ENCODE measurements around the gene RASGEF1B.

Gene RASGEF1B

GRCh38 chr4:81405900-81406401 is 65.8 kb downstream of the RASGEF1B start:
- Mint-ChIP-seq H3K27me3 (ENCODE audit: low read depth, poor library complexity) (peaks cover 16% of the 10 kb centered on the region), H3K9me3 (no peaks in the 10 kb centered on the region), H3K4me3 (peak overlapping the region; percentile 52), H3K27ac (no peak overlapping the region), H3K36me3 (ENCODE audit: low read depth) (no peaks in the 10 kb centered on the region), H3K4me1 (peaks cover 20% of the 10 kb centered on the region)
- peak; percentile 39 for DNase-seq
- peak; percentile 89 for TF ChIP-seq CTCF (IDR thresholded peaks at IDR 0.05)

- Mint-ChIP-seq H3K4me3 (no peak overlapping the region), H3K4me1 (peaks cover 16% of the 10 kb centered on the region), H3K36me3 (ENCODE audit: low read depth) (no peaks in the 10 kb centered on the region), H3K27me3 (ENCODE audit: low read depth, poor library complexity) (peaks cover 16% of the 10 kb centered on the region), H3K9me3 (no peaks in the 10 kb centered on the region), H3K27ac (no peak overlapping the region)
- no peak for DNase-seq
- no peak for TF ChIP-seq CTCF (IDR thresholded peaks at IDR 0.05)
Measured at GRCh38 chr4:81404741-81405140, 67.0 kb downstream of the RASGEF1B start.

DNA sequence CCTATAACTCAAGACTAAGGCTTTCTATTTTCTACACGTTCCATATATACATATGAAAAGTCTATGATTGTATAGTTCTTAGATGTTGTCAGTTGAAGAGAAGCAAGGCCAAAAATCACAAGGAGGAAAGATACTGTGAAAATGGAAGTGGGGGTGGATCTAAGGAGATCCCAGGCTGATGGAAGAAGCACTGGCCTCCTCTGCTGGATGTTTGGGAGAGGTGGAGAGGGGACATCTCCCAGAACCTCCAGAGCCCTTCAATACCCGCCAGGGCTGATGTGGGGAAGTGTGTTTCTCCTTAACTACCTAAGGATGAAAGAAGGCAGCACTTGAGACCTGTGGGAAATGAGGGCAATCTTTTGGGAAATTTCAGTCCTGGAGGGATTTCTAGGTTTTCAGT is 67.4 kb downstream of the RASGEF1B start:
- H3K4me1 Mint-ChIP-seq: peaks cover 16% of the 10 kb centered on the region
- H3K9me3 Mint-ChIP-seq: no peaks in the 10 kb centered on the region
- TF ChIP-seq CTCF (IDR thresholded peaks at IDR 0.05): no peak
- peaks cover 16% of the 10 kb centered on the region for H3K27me3 Mint-ChIP-seq (ENCODE audit: low read depth, poor library complexity)
- H3K36me3 Mint-ChIP-seq (ENCODE audit: low read depth): no peaks in the 10 kb centered on the region
- H3K4me3 Mint-ChIP-seq: no peak overlapping the region
- no peak overlapping the region for H3K27ac Mint-ChIP-seq
- no peak for DNase-seq

GRCh38 chr4:81399306-81400086 is 72.2 kb downstream of the RASGEF1B start:
- Mint-ChIP-seq H3K4me1 (peaks cover 12% of the 10 kb centered on the region), H3K27ac (no peak overlapping the region), H3K27me3 (ENCODE audit: low read depth, poor library complexity) (peaks cover 10% of the 10 kb centered on the region), H3K4me3 (no peak overlapping the region), H3K36me3 (ENCODE audit: low read depth) (no peaks in the 10 kb centered on the region), H3K9me3 (no peaks in the 10 kb centered on the region)
- no peak for DNase-seq
- no peak for TF ChIP-seq CTCF (IDR thresholded peaks at IDR 0.05)

DNA sequence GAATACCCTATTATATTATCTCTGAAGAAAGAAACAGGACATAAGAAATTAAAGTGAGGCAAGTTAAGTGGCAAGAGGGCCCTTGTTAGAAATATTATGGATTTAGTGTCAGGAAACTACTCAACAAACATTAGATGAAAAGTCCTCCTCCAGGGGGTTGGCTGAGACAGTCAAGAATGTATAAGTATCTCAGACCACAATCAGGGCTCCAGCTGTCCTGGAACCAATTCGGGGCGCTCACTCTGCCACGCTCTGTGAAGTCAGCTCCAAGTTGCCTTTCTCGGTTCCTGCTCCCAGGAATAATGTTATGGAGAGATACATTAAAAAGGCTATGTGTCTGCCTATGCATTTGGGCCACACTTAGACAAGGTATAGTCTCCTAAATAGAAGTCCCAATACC is 73.3 kb downstream of the RASGEF1B start:
- Mint-ChIP-seq H3K4me3 (no peak overlapping the region), H3K36me3 (ENCODE audit: low read depth) (no peaks in the 10 kb centered on the region), H3K4me1 (peaks cover 12% of the 10 kb centered on the region), H3K9me3 (no peaks in the 10 kb centered on the region), H3K27me3 (ENCODE audit: low read depth, poor library complexity) (peaks cover 5% of the 10 kb centered on the region), H3K27ac (no peak overlapping the region)
- DNase-seq: no peak
- TF ChIP-seq CTCF (IDR thresholded peaks at IDR 0.05): no peak

GRCh38 chr4:81397635-81398034 is 74.1 kb downstream of the RASGEF1B start:
- no peak for TF ChIP-seq CTCF (IDR thresholded peaks at IDR 0.05)
- no peak overlapping the region for H3K4me3 Mint-ChIP-seq
- no peaks in the 10 kb centered on the region for H3K36me3 Mint-ChIP-seq (ENCODE audit: low read depth)
- H3K9me3 Mint-ChIP-seq: no peaks in the 10 kb centered on the region
- no peaks in the 10 kb centered on the region for H3K27me3 Mint-ChIP-seq (ENCODE audit: low read depth, poor library complexity)
- no peak for DNase-seq
- peaks cover 12% of the 10 kb centered on the region for H3K4me1 Mint-ChIP-seq
- no peak overlapping the region for H3K27ac Mint-ChIP-seq

All from nephron progenitor cell (in vitro differentiated cells).